GM18951 (cell line): ENCODE data around the gene SMARCD2.

Source experiments
- POLR2A ChIP-seq: IDR thresholded peaks from 4 replicates; pipeline ENCODE4 v1.6.1; 2011; ENCODE audit warnings: mild to moderate bottlenecking; ENCODE audit not compliant: insufficient read length, insufficient read depth; ENCODE audit errors: extremely low read depth
- in situ Hi-C: fragments of 300-500 bp; cut with MboI; formaldehyde crosslinking; loops from one replicate; pipeline ENCODE4 v1.12.0; 2022; ENCODE audit warnings: low sequenced_read_pairs, mixed read lengths, inconsistent platforms; ENCODE audit not compliant: unreplicated experiment

Gene SMARCD2

DNA sequence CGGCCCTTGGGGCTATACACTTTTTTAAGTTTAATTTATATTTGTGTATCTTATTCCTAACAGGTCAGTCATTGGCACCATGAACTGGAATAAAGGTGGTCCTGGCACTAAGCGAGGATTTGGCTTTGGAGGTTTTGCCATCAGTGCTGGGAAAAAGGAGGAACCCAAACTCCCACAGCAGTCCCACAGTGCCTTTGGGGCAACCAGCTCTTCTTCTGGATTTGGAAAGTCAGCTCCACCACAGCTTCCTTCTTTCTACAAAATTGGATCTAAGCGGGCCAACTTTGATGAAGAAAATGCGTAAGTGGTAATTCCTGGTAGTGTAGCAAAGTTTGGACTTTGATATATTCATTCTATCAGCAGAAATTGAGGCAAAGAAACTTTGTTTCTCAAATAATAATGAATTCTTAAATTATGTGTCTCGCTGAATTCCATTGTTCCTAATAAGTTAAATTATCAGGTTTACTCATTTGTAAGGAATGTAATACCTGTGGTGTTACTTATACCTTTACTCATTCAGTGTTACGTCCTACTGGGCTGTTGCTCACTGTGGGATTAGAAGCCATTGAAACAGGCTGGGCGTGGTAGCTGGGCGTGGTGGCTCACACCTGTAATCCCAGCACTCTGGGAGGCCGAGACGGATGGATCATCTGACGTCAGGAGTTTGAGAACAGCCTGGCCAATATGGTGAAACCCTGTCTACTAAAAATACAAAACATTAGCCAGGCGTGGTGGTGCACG, 55.3 kb downstream of the SMARCD2 start:
- TF ChIP-seq POLR2A = no peak

DNA sequence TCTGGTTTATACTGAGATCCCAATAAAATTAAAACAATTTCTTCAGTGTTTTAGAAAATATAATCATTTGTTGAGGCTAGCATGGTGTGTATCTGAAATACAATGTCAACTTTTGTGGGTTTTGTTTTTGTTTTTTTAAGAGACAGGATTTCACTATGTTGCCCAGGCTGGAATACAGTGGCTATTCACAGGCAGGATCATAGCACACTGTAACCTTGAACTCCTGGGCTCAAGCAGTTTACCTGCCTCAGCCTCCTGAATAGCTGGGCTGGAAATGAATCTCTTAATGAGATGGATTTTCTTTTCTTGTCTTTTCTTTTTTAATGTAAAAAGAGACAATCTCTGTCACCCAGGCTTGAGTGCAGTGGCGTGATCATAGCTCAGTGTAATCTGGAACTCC, 56.4 kb downstream of the SMARCD2 start:
- in situ Hi-C loops = no loop called here
- no peak for TF ChIP-seq POLR2A

More for the DNA sequence above, 55.3 kb downstream of the SMARCD2 start:
- in situ Hi-C loops = no loop called here

GRCh38 chr17:63785556-63785955, 56.9 kb downstream of the SMARCD2 start:
- no peak for TF ChIP-seq POLR2A

GRCh38 chr17:63783522-63783921, 59.0 kb downstream of the SMARCD2 start:
- no peak for TF ChIP-seq POLR2A

More at GRCh38 chr17:63785556-63785955, 56.9 kb downstream of the SMARCD2 start:
- in situ Hi-C loops = no loop called here

More at GRCh38 chr17:63783522-63783921, 59.0 kb downstream of the SMARCD2 start:
- in situ Hi-C loops = no loop called here
